GM10266 (cell line): ENCODE data around the gene COL5A1.

Experiments
- DNase-seq: peaks from one replicate; pipeline ENCODE4 v3.0.0; 2012; ENCODE audit errors: extremely low spot score
- CTCF ChIP-seq: IDR thresholded peaks from 2 replicates; pipeline ENCODE4 v1.5.1; 2012; ENCODE audit warnings: mild to moderate bottlenecking, low read depth; ENCODE audit not compliant: control insufficient read depth, insufficient read depth; ENCODE audit errors: missing control alignments

COL5A1 gene

GRCh38 chr9:134794663-134795370 lies 153.2 kb downstream of the COL5A1 start:
- no peak for DNase-seq

DNA sequence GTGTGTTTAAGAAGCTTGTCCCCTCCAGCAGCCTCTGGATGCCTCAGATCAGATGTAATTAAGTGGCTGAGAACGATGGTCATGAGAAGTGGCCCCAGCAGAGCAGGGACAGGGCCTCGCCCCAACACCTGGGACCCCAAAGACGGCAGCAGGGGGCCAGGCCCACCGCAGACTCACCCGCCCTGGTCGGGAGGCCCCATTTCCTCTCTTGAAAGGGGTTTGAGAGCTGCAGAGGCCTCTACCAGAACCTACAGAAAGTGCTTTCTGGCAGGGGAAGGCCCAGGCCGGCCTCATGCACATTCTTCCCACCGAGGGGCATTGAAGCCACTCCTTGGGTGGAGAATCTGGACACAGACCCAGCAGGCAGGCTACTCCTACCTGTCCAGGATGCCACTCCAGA lies 153.8 kb downstream of the COL5A1 start:
- no peak for TF ChIP-seq CTCF
- DNase-seq, result no peak

More at GRCh38 chr9:134794663-134795370, 153.2 kb downstream of the COL5A1 start:
- no peak for TF ChIP-seq CTCF

DNA sequence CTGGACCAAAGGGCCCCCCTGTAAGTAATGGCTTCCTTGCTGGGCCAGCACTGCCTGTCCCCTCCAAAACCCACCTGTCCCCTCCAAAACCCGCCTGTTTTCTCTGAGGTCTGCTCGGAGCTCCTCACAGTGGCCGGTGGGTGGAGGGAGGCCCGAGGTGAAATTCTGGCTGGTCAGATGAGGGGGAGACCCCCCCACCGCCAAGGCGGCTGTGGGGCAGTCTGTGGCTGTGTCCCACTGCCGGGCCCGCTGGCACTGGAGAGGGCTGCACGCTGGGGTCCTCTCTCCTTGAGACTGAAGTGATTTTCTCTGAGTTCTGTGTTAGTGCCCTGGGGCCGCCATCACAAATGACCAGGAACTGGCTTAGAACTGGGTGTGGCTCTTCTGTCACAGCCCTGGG lies 155.3 kb downstream of the COL5A1 start:
- no peak for DNase-seq
- TF ChIP-seq CTCF, result no peak

- TF ChIP-seq CTCF, result no peak
- no peak for DNase-seq
Observed at GRCh38 chr9:134800791-134801339, 159.3 kb downstream of the COL5A1 start.

DNA sequence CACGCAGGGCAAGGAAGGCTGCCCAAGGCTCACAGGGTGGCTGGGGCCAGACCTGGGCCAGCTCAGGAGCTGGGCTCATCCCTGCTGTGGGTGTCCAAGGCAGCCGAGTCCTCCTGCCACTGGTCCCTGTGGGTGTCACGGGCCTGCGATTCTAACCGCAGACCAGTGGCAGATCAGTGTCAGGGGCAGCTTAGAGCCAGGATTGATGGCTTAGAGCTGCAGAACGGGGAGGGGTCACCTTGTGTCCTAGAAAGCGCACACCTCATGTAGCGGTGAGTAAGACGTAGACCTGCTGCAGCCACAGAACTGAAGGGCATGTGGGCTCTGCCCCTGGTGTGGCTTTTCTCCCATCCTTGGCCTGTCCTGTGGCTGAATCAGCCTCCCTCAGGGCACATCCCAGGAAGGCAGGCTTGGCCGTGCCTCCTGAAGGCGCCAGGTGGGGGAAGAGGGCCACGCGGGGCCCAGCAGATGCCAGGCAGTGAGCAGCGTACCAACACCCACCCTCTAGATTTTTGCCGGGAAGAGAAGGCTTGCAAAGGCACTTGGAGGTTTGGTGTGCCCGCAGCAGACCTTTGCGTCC lies 160.7 kb downstream of the COL5A1 start:
- TF ChIP-seq CTCF, result no peak
- DNase-seq, result no peak

- DNase-seq, result no peak
- no peak for TF ChIP-seq CTCF
Observed at GRCh38 chr9:134804871-134805270, 163.3 kb downstream of the COL5A1 start.
